Measurements from ENCODE around the gene SUGP2. TPM values are rescaled to one million over a fixed set of nuclear protein-coding genes. Genes with fewer than 3 reads are reported as not detected.

Gene SUGP2
- total RNA-seq (10 to 100 TPM; 22.0 to 87.6 (median 49.9) TPM), polyA plus RNA-seq (100 to 1,000 TPM in 2 of 3 donors, 10 to 100 TPM in 1; 39.6 to 291 (median 176) TPM)
- long read RNA-seq, donor 1, partial matches to known transcripts: 15 of 20 reads
- long read RNA-seq, donor 1, other reads (novel, unspliced or antisense): 0 of 20 reads
- long read RNA-seq, donor 2, partial matches to known transcripts: 8 of 10 reads
- long read RNA-seq, donor 2, other reads (novel, unspliced or antisense): 0 of 10 reads
- long read RNA-seq, donor 3, partial matches to known transcripts: 6 of 8 reads
- long read RNA-seq, donor 3, other reads (novel, unspliced or antisense): 0 of 8 reads
- long read RNA-seq, donor 4, partial matches to known transcripts: 1 of 5 reads
- long read RNA-seq, donor 4, other reads (novel, unspliced or antisense): 4 of 5 reads
- long read RNA-seq, donor 5, full-length matches to known transcripts: 19 of 56 reads
- long read RNA-seq, donor 5, partial matches to known transcripts: 4 of 56 reads
- long read RNA-seq, donor 5, other reads (novel, unspliced or antisense): 33 of 56 reads
- long read RNA-seq, donor 6, partial matches to known transcripts: 7 of 13 reads
- long read RNA-seq, donor 6, other reads (novel, unspliced or antisense): 5 of 13 reads
- long read RNA-seq, donor 7, partial matches to known transcripts: 7 of 10 reads
- long read RNA-seq, donor 7, other reads (novel, unspliced or antisense): 0 of 10 reads
- long read RNA-seq, donor 8, partial matches to known transcripts: 39 of 50 reads
- long read RNA-seq, donor 8, other reads (novel, unspliced or antisense): 9 of 50 reads
- long read RNA-seq, donor 9, full-length matches to known transcripts: 4 of 36 reads
- long read RNA-seq, donor 9, partial matches to known transcripts: 32 of 36 reads
- long read RNA-seq, donor 9, other reads (novel, unspliced or antisense): 0 of 36 reads
- long read RNA-seq, donor 10, partial matches to known transcripts: 7 of 8 reads
- long read RNA-seq, donor 10, other reads (novel, unspliced or antisense): 0 of 8 reads

DNA sequence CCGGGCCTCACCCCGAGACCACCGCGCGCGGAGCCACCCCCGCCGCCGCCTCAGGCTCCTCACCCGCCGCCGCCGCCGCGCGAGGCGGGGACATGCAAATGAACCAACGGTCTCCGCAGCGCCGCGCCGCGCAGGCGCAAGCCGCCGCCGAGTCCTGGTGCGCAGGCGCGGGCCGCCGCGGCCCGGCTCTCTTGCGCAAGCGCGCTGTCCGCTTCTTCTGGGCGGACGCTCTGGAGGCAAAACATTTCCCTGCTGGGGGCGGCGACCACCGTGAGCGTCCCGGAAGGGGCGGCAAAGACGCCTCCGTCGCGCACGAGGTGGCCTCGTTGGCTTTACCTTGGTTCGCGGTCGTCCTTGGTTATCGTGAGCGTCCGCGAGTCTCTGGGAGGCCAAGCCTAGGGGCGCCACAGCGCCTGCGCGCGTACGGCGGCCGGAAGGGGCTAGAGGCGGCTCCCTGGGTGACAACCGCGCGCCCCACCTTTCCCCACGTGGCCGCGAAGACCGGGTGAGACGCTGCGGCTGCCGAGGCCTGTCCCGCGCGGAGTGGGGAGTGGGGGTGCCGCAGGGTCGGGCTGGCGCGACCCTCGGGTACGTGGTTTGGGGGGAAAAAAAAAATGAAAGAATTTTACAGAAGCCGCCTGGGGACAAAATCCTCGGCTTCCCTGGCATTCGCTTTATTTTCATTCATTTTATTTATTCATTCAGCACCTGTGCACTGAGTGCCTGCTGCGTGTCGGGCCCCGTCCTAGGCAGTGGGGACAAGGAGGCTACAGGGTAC is at the start of gene SUGP2, which contains the start of gene ARMC6:
SUGP2 (minus strand) TSS at position 92 of the 778 bp plus-strand sequence. CDS start 2,446 bp downstream, outside the sequence.
ARMC6 (plus strand) TSS at position 178 of the 778 bp plus-strand sequence. CDS start 607 bp downstream, outside the sequence.
- peak within 1 kb of the TSS; percentile 51 to 97 (median 93) for H3K27ac ChIP-seq
- TF ChIP-seq POLR2A (IDR thresholded peaks at IDR 0.05): peak; percentile 43 to 78
- TF ChIP-seq, protein P1, sequence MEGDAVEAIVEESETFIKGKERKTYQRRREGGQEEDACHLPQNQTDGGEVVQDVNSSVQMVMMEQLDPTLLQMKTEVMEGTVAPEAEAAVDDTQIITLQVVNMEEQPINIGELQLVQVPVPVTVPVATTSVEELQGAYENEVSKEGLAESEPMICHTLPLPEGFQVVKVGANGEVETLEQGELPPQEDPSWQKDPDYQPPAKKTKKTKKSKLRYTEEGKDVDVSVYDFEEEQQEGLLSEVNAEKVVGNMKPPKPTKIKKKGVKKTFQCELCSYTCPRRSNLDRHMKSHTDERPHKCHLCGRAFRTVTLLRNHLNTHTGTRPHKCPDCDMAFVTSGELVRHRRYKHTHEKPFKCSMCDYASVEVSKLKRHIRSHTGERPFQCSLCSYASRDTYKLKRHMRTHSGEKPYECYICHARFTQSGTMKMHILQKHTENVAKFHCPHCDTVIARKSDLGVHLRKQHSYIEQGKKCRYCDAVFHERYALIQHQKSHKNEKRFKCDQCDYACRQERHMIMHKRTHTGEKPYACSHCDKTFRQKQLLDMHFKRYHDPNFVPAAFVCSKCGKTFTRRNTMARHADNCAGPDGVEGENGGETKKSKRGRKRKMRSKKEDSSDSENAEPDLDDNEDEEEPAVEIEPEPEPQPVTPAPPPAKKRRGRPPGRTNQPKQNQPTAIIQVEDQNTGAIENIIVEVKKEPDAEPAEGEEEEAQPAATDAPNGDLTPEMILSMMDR (IDR thresholded peaks at IDR 0.05): peak in 4 of 6 experiments; percentile 17 to 31 (median 24)
- intact Hi-C loops (cut with DNase I): no loop called here

DNA sequence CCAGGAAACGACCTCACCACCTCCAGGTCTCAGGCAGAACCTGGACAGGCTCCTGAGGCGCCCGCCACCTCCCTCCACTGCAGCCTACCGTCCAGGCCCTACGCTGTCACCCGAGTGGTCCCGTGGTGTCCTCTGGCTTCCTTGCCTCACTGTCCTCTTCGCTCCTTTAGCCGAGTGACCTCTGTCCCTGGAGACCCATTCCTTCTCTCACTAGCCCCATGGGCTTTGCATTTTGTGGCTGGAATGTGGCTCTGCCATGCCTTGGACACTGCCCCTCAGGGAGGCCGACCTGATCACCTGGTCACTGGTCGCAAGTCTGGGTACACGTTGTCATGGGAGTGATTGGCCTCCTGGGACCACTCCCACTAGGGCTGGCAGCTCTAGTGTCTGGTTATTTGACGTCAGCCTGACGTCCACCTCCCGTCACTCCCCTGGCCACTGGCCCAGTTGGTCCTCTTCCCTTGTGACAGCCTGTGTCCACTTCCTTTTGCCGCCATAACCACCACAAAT is 48.4 kb upstream of the SUGP2 start:
- no peaks in the 10 kb centered on the region for H3K36me3 ChIP-seq (replicated peaks in 1 of 2)
- no peaks in the 10 kb centered on the region for H3K9me3 ChIP-seq (replicated peaks in 1 of 3)
- H3K4me1 ChIP-seq (replicated peaks in 1 of 2): no peaks in the 10 kb centered on the region
- 85 to 92% (median 87%) methylated on average over 10 to 16 of the region's 16 CpGs for WGBS, 4 donors
- peak overlapping the region in 2 of 5 donors; percentile 30 to 47 for H3K27ac ChIP-seq
- intact Hi-C loops (cut with DNase I): no loop called here
- H3K4me3 ChIP-seq: no peak overlapping the region
- no peaks in the 10 kb centered on the region for H3K27me3 ChIP-seq
- TF ChIP-seq POLR2A (IDR thresholded peaks at IDR 0.05): no peak
- TF ChIP-seq, protein P1 (IDR thresholded peaks at IDR 0.05): no peak
- peak in 3 of 7 donors; percentile 17 to 82 (median 53) for DNase-seq

More for the DNA sequence above, at the start of gene SUGP2, which contains the start of gene ARMC6:
- H3K9me3 ChIP-seq (replicated peaks in 1 of 3): no peaks in the 10 kb centered on the region
- peaks cover 14 to 22% of the 10 kb centered on the region in 2 donors for H3K4me1 ChIP-seq (replicated peaks in 1 of 2)
- 0% methylated on average over 18 to 94 of the region's 94 CpGs for WGBS, 4 donors
- peak; percentile 84 to 89 (median 86) for DNase-seq
- H3K27me3 ChIP-seq: no peaks in the 10 kb centered on the region
- peak within 1 kb of the TSS; percentile 69 to 99 (median 84) for H3K4me3 ChIP-seq
- H3K36me3 ChIP-seq (replicated peaks in 1 of 2): peaks cover 0 to 20% of the 10 kb centered on the region in 2 donors

DNA sequence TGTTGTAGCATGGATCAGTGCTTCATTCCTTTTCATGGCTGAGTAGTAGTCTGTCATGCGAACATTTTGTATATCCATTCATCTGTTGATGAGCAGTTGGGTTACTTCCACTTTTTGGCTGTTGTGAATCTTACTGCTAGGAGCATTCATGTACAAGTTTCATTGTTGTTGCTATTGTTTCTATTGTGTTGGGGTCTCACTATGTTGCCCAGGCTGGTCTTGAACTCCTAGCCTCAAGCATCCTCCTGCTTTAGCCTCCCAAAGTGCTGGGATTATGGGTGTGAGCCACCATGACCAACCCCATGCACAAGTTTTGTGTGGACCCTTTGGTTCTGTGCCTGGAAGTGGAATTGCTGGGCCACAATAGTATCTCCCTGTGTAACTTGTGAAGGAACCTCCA is 46.3 kb upstream of the SUGP2 start:
- intact Hi-C loops (cut with DNase I): no loop called here
- H3K4me3 ChIP-seq: no peak overlapping the region
- 96 to 100% (median 100%) methylated on average over 1 of the region's 1 CpG for WGBS, 4 donors
- H3K36me3 ChIP-seq (replicated peaks in 1 of 2): no peaks in the 10 kb centered on the region
- no peak for DNase-seq
- H3K27me3 ChIP-seq: no peaks in the 10 kb centered on the region
- H3K4me1 ChIP-seq (replicated peaks in 1 of 2): no peaks in the 10 kb centered on the region
- no peak overlapping the region for H3K27ac ChIP-seq
- no peak for TF ChIP-seq POLR2A (IDR thresholded peaks at IDR 0.05)
- TF ChIP-seq, protein P1 (IDR thresholded peaks at IDR 0.05): no peak
- no peaks in the 10 kb centered on the region for H3K9me3 ChIP-seq (replicated peaks in 1 of 3)

Measured in adrenal gland (tissue), 19 donors.